Upper lobe of left lung (tissue), 4 donors: ENCODE measurements around the gene KLK1.

Experiments used
- CTCF ChIP-seq, 6 experiments: fragments of 450-650 bp in 4 of 6; fragments of 200-600 bp in 2 of 6; sonication (generic) in 2 of 6; IDR thresholded peaks; one replicate each; pipeline ENCODE4 v1.5.1; 2016 to 2019; ENCODE audit warnings: antibody characterized with exemption in 6 of 6
- EP300 ChIP-seq, 4 donors: sonication (generic); formaldehyde crosslinking; IDR thresholded peaks; one replicate each; pipeline ENCODE4 v1.5.1; 2017; ENCODE audit warnings: antibody characterized with exemption in 4 of 4, control low read depth in 2 of 4
- POLR2A ChIP-seq, 4 donors: fragments of 450-650 bp; IDR thresholded peaks; one replicate each; pipeline ENCODE4 v1.5.1; 2016 to 2017; ENCODE audit warnings: antibody characterized with exemption in 4 of 4, mild to moderate bottlenecking in 2 of 4

- no peak for TF ChIP-seq CTCF (IDR thresholded peaks at IDR 0.05)
- TF ChIP-seq POLR2A (IDR thresholded peaks at IDR 0.05), result no peak
- TF ChIP-seq EP300 (IDR thresholded peaks at IDR 0.05), result no peak
Observed at GRCh38 chr19:50820549-50821247, 2.9 kb downstream of the KLK1 start.
